Measurements from ENCODE around the gene SMCHD1. TPM values are rescaled to one million over a fixed set of nuclear protein-coding genes. Genes with fewer than 3 reads are reported as not detected.
"Not testable (repeated sequence)": the region's sequence is repeated elsewhere in the genome, so short reads cannot be mapped to it uniquely, and the experiment has no call there.

Gene SMCHD1
- total RNA-seq, 1 donor from 2014 or later: 28.3 TPM

DNA sequence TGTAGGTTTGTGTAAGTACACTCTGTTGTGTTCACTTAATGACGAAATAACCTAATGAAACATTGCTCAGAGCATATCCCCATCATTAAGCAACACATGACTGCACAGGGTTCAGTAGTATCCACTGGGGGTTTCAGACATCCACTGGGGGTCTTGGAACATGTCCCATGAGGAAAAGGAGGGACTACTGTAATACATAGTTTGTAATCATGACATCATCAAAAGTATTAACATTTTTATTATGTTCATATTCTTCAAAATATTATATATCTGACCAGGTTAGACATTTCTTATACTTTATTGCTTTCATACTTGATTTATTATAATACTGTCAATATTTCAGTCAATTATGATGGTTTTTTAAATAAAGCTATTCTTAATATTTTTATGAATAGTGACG is 136.9 kb downstream of the SMCHD1 start:
- Mint-ChIP-seq H3K36me3 (ENCODE audit: low read depth, unreplicated experiment) (peaks cover 4% of the 10 kb centered on the region), H3K4me3 (ENCODE audit: unreplicated experiment) (no peak overlapping the region), H3K27me3 (ENCODE audit: unreplicated experiment) (no peaks in the 10 kb centered on the region), H3K27ac (ENCODE audit: unreplicated experiment) (no peak overlapping the region), H3K4me1 (ENCODE audit: unreplicated experiment) (no peaks in the 10 kb centered on the region), H3K9me3 (ENCODE audit: unreplicated experiment) (no peaks in the 10 kb centered on the region)
- DNase-seq (ENCODE audit: low spot score): no peak
- TF ChIP-seq, protein P1, sequence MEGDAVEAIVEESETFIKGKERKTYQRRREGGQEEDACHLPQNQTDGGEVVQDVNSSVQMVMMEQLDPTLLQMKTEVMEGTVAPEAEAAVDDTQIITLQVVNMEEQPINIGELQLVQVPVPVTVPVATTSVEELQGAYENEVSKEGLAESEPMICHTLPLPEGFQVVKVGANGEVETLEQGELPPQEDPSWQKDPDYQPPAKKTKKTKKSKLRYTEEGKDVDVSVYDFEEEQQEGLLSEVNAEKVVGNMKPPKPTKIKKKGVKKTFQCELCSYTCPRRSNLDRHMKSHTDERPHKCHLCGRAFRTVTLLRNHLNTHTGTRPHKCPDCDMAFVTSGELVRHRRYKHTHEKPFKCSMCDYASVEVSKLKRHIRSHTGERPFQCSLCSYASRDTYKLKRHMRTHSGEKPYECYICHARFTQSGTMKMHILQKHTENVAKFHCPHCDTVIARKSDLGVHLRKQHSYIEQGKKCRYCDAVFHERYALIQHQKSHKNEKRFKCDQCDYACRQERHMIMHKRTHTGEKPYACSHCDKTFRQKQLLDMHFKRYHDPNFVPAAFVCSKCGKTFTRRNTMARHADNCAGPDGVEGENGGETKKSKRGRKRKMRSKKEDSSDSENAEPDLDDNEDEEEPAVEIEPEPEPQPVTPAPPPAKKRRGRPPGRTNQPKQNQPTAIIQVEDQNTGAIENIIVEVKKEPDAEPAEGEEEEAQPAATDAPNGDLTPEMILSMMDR (IDR thresholded peaks at IDR 0.05; ENCODE audit: unreplicated experiment): no peak

- TF ChIP-seq, protein P1 (IDR thresholded peaks at IDR 0.05; ENCODE audit: unreplicated experiment): no peak
- no peak for DNase-seq (ENCODE audit: low spot score)
- Mint-ChIP-seq H3K27ac (ENCODE audit: unreplicated experiment) (no peak overlapping the region), H3K4me1 (ENCODE audit: unreplicated experiment) (no peaks in the 10 kb centered on the region), H3K27me3 (ENCODE audit: unreplicated experiment) (no peaks in the 10 kb centered on the region), H3K4me3 (ENCODE audit: unreplicated experiment) (no peak overlapping the region), H3K9me3 (ENCODE audit: unreplicated experiment) (no peaks in the 10 kb centered on the region), H3K36me3 (ENCODE audit: low read depth, unreplicated experiment) (peaks cover 4% of the 10 kb centered on the region)
These were observed 138.6 kb downstream of the SMCHD1 start for GRCh38 chr18:2794159-2794558.

DNA sequence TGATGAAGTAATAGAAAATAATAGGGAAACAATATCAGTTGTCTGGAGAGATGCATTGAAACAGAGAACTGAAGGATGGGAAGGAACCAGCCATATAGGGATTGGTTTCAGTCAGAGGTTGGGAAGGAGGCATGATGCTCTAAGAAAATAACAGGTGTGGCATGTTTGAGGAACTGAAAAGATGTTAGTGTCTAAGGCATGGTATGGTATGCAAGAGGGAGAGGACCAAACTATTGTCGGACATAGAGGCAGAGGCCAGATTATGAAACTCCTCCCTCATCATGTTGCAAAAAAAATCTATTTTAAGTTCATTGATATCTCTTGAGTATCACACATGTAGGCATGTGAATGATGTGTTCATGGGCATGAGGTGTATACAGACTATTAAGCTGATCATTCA is 142.4 kb downstream of the SMCHD1 start:
- TF ChIP-seq, protein P1 (IDR thresholded peaks at IDR 0.05; ENCODE audit: unreplicated experiment): no peak
- H3K9me3 Mint-ChIP-seq (ENCODE audit: unreplicated experiment): no peaks in the 10 kb centered on the region
- no peak overlapping the region for H3K4me3 Mint-ChIP-seq (ENCODE audit: unreplicated experiment)
- no peaks in the 10 kb centered on the region for H3K4me1 Mint-ChIP-seq (ENCODE audit: unreplicated experiment)
- no peaks in the 10 kb centered on the region for H3K27me3 Mint-ChIP-seq (ENCODE audit: unreplicated experiment)
- peaks cover 4% of the 10 kb centered on the region for H3K36me3 Mint-ChIP-seq (ENCODE audit: low read depth, unreplicated experiment)
- H3K27ac Mint-ChIP-seq (ENCODE audit: unreplicated experiment): no peak overlapping the region
- no peak for DNase-seq (ENCODE audit: low spot score)

DNA sequence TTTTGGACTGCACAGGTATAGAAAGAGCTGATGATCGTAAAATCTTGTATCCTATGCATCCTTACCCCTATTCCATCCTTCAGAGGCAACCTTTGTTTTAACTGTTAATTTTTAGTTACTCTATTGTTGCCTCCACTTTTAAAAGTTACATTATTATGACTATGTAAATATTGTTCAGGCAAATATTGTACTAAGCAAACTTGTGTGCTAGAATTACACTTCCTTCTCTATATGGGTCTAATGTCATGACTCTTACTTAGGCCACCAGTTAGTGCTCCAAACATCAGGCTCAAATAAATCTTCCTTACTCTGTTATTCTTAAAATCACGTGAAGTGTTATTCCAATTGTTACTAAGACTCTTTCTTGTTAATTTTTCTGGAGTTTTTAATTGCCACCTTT is 143.8 kb downstream of the SMCHD1 start:
- Mint-ChIP-seq H3K27me3 (ENCODE audit: unreplicated experiment) (no peaks in the 10 kb centered on the region), H3K4me1 (ENCODE audit: unreplicated experiment) (no peaks in the 10 kb centered on the region), H3K27ac (ENCODE audit: unreplicated experiment) (no peak overlapping the region), H3K36me3 (ENCODE audit: low read depth, unreplicated experiment) (peaks cover 4% of the 10 kb centered on the region), H3K4me3 (ENCODE audit: unreplicated experiment) (no peak overlapping the region), H3K9me3 (ENCODE audit: unreplicated experiment) (no peaks in the 10 kb centered on the region)
- TF ChIP-seq, protein P1 (IDR thresholded peaks at IDR 0.05; ENCODE audit: unreplicated experiment): no peak
- no peak for DNase-seq (ENCODE audit: low spot score)

GRCh38 chr18:2805970-2806943 is 150.7 kb downstream of the SMCHD1 start:
- TF ChIP-seq, protein P1 (IDR thresholded peaks at IDR 0.05; ENCODE audit: unreplicated experiment): no peak
- Mint-ChIP-seq H3K4me1 (ENCODE audit: unreplicated experiment) (no peaks in the 10 kb centered on the region), H3K27me3 (ENCODE audit: unreplicated experiment) (no peaks in the 10 kb centered on the region), H3K9me3 (ENCODE audit: unreplicated experiment) (no peaks in the 10 kb centered on the region), H3K4me3 (ENCODE audit: unreplicated experiment) (no peak overlapping the region), H3K36me3 (ENCODE audit: low read depth, unreplicated experiment) (peaks cover 11% of the 10 kb centered on the region), H3K27ac (ENCODE audit: unreplicated experiment) (no peak overlapping the region)
- DNase-seq (ENCODE audit: low spot score): no peak

GRCh38 chr18:2808640-2809039 is 153.1 kb downstream of the SMCHD1 start:
- peaks cover 16% of the 10 kb centered on the region for H3K36me3 Mint-ChIP-seq (ENCODE audit: low read depth, unreplicated experiment)
- H3K27ac Mint-ChIP-seq (ENCODE audit: unreplicated experiment); H3K4me1 Mint-ChIP-seq (ENCODE audit: unreplicated experiment); H3K4me3 Mint-ChIP-seq (ENCODE audit: unreplicated experiment); H3K9me3 Mint-ChIP-seq (ENCODE audit: unreplicated experiment); H3K27me3 Mint-ChIP-seq (ENCODE audit: unreplicated experiment); DNase-seq (ENCODE audit: low spot score): not testable (repeated sequence)

DNA sequence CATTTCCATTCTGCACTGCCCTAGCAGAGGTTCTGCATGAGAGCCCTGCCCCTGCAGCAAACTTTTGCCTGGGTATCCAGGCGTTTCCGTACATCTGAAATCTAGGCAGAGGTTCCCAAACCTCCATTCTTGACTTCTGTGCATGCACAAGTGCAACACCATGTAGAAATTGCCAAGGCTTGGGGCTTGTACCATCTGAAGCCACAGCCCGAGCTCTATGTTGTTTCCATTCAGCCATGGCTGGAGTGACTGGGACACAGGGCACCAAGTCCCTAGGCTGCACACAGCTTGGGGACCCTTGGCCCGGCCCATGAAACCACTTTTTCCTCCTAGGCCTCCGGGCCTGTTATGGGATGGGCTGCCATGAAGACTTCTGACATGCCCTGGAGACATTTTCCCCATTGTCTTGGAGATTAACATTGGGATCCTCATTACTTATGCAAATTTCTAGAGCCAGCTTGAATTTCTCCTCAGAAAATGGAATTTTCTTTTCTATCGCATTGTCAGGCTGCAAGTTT is 154.2 kb downstream of the SMCHD1 start:
- not testable (repeated sequence) for H3K9me3 Mint-ChIP-seq (ENCODE audit: unreplicated experiment); H3K4me3 Mint-ChIP-seq (ENCODE audit: unreplicated experiment); H3K4me1 Mint-ChIP-seq (ENCODE audit: unreplicated experiment); H3K27ac Mint-ChIP-seq (ENCODE audit: unreplicated experiment); H3K27me3 Mint-ChIP-seq (ENCODE audit: unreplicated experiment); DNase-seq (ENCODE audit: low spot score)
- peaks cover 16% of the 10 kb centered on the region for H3K36me3 Mint-ChIP-seq (ENCODE audit: low read depth, unreplicated experiment)

Data from endothelial cell (in vitro differentiated cells).